ENCODE measurements around the gene VEGFA. TPM values are rescaled to one million over a fixed set of nuclear protein-coding genes. Genes with fewer than 3 reads are reported as not detected.

Gene VEGFA
- total RNA-seq, 1 donor from 2014 or later = 194 TPM

DNA sequence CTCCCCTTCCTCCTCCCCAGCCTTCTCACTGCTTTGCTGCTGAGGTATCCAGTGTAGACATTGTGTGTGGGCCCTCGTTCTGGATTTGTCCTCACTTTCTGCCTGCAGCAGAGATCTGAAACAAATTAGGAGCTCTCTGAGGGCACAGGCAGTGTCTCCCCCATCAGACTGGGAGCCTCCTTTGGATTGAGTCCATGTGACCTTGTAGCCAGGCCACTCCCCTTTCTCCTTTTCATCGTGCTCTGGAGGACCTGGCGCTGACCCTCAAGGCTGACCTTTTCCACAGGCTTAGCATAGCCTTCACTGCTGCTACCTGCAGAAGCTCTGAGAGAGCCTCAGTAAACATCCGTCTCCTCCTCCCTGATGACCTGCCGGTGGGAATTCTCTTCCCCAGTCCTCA lies 26.2 kb downstream of the VEGFA start:
- Histone ChIP-seq H3K4me1 (peaks cover 5% of the 10 kb centered on the region), H3K36me3 (no peaks in the 10 kb centered on the region), H3K4me3 (no peak overlapping the region), H3K9me3 (no peaks in the 10 kb centered on the region), H3K27ac (no peak overlapping the region), H3K27me3 (no peaks in the 10 kb centered on the region)
- TF ChIP-seq POLR2AphosphoS5 (IDR thresholded peaks at IDR 0.05; ENCODE audit: insufficient read depth in 1 of 2, low read depth in 1 of 2) = no peak
- no peak for TF ChIP-seq POLR2A (IDR thresholded peaks at IDR 0.05)
- TF ChIP-seq, protein P1, sequence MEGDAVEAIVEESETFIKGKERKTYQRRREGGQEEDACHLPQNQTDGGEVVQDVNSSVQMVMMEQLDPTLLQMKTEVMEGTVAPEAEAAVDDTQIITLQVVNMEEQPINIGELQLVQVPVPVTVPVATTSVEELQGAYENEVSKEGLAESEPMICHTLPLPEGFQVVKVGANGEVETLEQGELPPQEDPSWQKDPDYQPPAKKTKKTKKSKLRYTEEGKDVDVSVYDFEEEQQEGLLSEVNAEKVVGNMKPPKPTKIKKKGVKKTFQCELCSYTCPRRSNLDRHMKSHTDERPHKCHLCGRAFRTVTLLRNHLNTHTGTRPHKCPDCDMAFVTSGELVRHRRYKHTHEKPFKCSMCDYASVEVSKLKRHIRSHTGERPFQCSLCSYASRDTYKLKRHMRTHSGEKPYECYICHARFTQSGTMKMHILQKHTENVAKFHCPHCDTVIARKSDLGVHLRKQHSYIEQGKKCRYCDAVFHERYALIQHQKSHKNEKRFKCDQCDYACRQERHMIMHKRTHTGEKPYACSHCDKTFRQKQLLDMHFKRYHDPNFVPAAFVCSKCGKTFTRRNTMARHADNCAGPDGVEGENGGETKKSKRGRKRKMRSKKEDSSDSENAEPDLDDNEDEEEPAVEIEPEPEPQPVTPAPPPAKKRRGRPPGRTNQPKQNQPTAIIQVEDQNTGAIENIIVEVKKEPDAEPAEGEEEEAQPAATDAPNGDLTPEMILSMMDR (IDR thresholded peaks at IDR 0.05) = no peak
- DNase-seq (ENCODE audit: extremely low spot score in 2 of 2) = no peak
- intact Hi-C loops (cut with DNase I) = no loop called here

DNA sequence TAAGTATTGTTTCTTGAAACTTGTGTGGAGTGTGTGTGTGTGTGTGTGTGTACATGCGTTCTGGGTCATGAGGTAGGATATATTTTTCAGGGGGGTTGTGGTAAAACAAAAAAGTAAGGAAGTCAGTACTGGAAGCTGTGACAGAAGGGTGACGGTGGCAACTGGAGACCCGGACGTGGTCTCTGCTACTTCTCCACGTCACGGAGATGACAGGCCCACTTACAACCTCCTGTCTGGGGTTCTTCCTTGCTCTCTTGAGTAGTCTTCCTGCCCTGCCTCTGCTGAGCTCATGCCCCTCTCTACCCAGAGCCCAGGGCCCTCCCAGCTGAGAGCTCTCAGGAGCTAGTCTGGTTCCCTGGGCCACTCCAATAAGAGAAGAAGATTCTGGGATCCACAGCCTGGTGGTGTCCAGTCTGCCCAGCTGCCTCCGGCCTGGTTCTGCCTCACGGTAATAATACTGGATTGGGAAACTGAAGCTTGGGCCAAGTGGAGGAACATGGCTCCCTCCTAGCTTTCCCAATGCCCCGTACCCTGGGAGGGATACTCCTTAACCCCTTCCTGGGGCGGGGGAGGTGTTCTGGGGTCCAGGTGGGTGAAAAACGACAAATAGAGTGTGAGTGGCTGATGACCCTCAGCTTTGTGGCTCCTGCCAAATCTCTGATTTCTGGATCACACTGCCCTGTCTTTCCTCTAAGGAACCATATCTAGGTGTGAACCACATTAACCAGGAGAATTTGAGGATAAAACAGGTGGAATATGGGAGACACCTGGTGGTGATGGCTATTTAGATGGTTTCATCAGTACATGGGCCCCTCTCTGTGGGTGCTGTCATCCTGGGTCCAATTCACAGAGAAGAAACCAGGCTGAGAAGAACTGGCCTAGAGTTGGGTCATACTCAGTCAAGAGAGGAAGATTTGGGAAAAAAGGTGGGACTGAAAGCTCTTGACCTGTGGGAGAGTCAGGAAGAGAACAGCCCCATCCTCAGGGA lies 27.2 kb downstream of the VEGFA start:
- no peak overlapping the region for H3K27ac ChIP-seq
- H3K9me3 ChIP-seq = no peaks in the 10 kb centered on the region
- TF ChIP-seq, protein P1 (IDR thresholded peaks at IDR 0.05) = no peak
- H3K4me1 ChIP-seq = peaks cover 5% of the 10 kb centered on the region
- H3K4me3 ChIP-seq = no peak overlapping the region
- no peaks in the 10 kb centered on the region for H3K36me3 ChIP-seq
- no peaks in the 10 kb centered on the region for H3K27me3 ChIP-seq
- no peak for DNase-seq (ENCODE audit: extremely low spot score in 2 of 2)
- intact Hi-C loops (cut with DNase I) = no loop called here

DNA sequence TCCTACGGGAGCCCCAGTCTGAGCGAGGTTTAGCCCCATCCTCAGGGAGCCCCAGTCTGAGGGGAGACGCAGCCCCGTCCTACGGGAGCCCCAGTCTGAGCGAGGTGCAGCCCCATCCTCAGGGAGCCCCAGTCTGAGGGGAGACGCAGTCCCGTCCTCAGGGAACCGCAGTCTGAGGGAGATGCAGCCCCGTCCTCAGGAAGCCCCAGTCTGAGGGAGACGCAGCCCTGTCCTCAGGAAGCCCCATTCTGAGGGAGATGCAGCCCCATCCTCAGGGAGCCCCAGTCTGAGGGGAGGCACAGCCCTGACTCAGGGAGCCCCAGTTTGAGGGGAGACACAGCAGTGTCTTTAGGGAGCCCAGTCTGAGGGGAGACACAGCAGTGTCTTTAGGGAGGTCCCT lies 27.9 kb downstream of the VEGFA start:
- no peak for DNase-seq (ENCODE audit: extremely low spot score in 2 of 2)
- Histone ChIP-seq H3K4me3 (no peak overlapping the region), H3K9me3 (no peaks in the 10 kb centered on the region), H3K27me3 (no peaks in the 10 kb centered on the region), H3K36me3 (no peaks in the 10 kb centered on the region), H3K4me1 (peaks cover 5% of the 10 kb centered on the region), H3K27ac (no peak overlapping the region)
- intact Hi-C loops (cut with DNase I) = no loop called here
- TF ChIP-seq POLR2AphosphoS5 (IDR thresholded peaks at IDR 0.05; ENCODE audit: insufficient read depth in 1 of 2, low read depth in 1 of 2) = no peak
- TF ChIP-seq POLR2A (IDR thresholded peaks at IDR 0.05) = no peak
- TF ChIP-seq, protein P1 (IDR thresholded peaks at IDR 0.05) = no peak

DNA sequence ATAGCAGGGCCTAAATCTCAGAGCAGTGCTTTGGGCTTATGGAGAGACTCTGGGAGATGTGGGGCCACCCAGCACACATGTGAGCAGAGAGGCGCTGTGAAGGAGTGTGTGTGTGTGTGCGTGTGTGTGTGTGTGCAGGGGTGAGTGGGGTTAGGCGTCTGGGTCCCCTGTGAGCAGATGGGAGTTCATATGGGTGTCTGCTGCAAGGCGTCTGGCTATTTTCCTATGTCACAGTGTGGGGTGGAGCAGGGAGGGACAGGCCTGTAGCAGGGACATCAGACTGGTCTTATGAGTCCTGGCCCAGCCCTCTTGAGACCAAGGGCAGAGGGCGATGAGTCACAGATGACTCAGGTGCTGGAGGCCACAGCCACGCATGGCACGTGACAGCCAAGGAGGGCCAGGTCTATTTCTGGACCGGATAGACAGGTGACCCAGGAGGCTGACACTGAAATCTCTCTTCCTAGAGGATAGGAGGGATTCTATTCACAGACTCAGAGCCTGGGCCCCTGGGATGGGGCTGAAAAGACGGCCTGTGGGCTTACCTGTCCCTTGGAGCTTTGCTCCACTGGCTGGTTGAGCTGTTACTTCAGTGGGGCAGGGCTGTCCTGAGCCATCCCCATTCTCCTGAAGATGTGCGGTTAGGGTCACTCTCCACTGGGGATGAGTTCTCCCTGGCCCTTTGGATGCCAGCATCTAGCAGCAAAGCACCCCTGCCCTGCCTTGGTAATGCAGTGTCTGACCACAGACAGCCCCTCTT lies 28.9 kb downstream of the VEGFA start:
- no peaks in the 10 kb centered on the region for H3K27me3 ChIP-seq
- DNase-seq (ENCODE audit: extremely low spot score in 2 of 2) = no peak
- H3K4me1 ChIP-seq = peaks cover 5% of the 10 kb centered on the region
- TF ChIP-seq, protein P1 (IDR thresholded peaks at IDR 0.05) = no peak
- TF ChIP-seq POLR2AphosphoS5 (IDR thresholded peaks at IDR 0.05; ENCODE audit: insufficient read depth in 1 of 2, low read depth in 1 of 2) = peak; percentile 46 to 51
- no peaks in the 10 kb centered on the region for H3K9me3 ChIP-seq
- intact Hi-C loops (cut with DNase I) = no loop called here
- peak overlapping the region; percentile 56 for H3K27ac ChIP-seq
- no peak overlapping the region for H3K4me3 ChIP-seq
- no peaks in the 10 kb centered on the region for H3K36me3 ChIP-seq

Data from vagina (tissue), 2 donors.